Nephron progenitor cell (in vitro differentiated cells): ENCODE data around the gene MACROD2.

ENCODE experiments used
- DNase-seq: peaks from one replicate; pipeline ENCODE4 v3.0.0; 2021
- H3K27ac Mint-ChIP-seq: 2 replicates; pipeline ENCODE4 v1.8.0; 2021; ENCODE audit warnings: mild to moderate bottlenecking, moderate library complexity, mixed read lengths
- H3K27me3 Mint-ChIP-seq: 2 replicates; pipeline ENCODE4 v1.8.0; 2021; ENCODE audit warnings: mild to moderate bottlenecking, low read depth, mixed read lengths; ENCODE audit not compliant: poor library complexity
- H3K36me3 Mint-ChIP-seq: 2 replicates; pipeline ENCODE4 v1.8.0; 2021; ENCODE audit warnings: low read depth, mixed read lengths
- H3K4me1 Mint-ChIP-seq: 2 replicates; pipeline ENCODE4 v1.8.0; 2021; ENCODE audit warnings: mixed read lengths
- H3K4me3 Mint-ChIP-seq: 2 replicates; pipeline ENCODE4 v1.8.0; 2021; ENCODE audit warnings: mild to moderate bottlenecking, moderate library complexity, mixed read lengths
- H3K9me3 Mint-ChIP-seq: 2 replicates; pipeline ENCODE4 v1.8.0; 2021; ENCODE audit warnings: mild to moderate bottlenecking, moderate library complexity, mixed read lengths
- TF ChIP-seq, protein P1 (sequence below): fragments of 200-600 bp; sonication (generic); IDR thresholded peaks from 2 replicates; pipeline ENCODE4 v1.5.0; 2021; ENCODE audit warnings: antibody characterized with exemption

MACROD2 gene

DNA sequence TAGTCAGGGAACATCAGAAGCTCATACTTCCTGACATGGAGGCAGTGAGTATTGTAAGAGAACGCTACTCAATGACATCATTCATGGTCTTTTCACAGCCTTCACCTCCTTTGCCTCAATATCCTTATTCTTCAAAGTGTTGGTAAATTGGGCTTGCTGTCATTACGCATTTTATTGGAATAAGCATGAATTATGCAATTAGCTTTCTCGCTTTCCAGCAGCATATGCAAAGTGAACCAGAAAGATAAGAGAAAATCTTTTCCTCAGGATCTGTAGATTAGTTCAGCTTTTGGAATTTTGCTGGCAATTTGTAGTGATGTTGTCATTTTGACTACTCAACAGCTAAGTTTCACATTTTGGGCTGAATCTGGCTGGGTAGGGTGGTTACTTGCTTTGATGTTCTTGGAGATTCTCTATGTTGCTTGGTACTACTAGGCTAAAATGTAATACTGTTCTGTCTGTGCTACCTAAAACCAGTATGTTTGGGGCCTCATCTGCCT lies 1565.8 kb downstream of the MACROD2 start:
- no peak for DNase-seq
- H3K27me3 Mint-ChIP-seq = peaks cover 3% of the 10 kb centered on the region
- peaks cover 7% of the 10 kb centered on the region for H3K9me3 Mint-ChIP-seq
- TF ChIP-seq, protein P1, sequence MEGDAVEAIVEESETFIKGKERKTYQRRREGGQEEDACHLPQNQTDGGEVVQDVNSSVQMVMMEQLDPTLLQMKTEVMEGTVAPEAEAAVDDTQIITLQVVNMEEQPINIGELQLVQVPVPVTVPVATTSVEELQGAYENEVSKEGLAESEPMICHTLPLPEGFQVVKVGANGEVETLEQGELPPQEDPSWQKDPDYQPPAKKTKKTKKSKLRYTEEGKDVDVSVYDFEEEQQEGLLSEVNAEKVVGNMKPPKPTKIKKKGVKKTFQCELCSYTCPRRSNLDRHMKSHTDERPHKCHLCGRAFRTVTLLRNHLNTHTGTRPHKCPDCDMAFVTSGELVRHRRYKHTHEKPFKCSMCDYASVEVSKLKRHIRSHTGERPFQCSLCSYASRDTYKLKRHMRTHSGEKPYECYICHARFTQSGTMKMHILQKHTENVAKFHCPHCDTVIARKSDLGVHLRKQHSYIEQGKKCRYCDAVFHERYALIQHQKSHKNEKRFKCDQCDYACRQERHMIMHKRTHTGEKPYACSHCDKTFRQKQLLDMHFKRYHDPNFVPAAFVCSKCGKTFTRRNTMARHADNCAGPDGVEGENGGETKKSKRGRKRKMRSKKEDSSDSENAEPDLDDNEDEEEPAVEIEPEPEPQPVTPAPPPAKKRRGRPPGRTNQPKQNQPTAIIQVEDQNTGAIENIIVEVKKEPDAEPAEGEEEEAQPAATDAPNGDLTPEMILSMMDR = no peak
- no peaks in the 10 kb centered on the region for H3K36me3 Mint-ChIP-seq
- no peak overlapping the region for H3K27ac Mint-ChIP-seq
- no peak overlapping the region for H3K4me3 Mint-ChIP-seq
- H3K4me1 Mint-ChIP-seq = peaks cover 10% of the 10 kb centered on the region

- TF ChIP-seq, protein P1 = no peak
- Mint-ChIP-seq H3K27ac (no peak overlapping the region), H3K36me3 (no peaks in the 10 kb centered on the region), H3K4me3 (no peak overlapping the region), H3K4me1 (peaks cover 6% of the 10 kb centered on the region), H3K9me3 (peaks cover 7% of the 10 kb centered on the region), H3K27me3 (peaks cover 3% of the 10 kb centered on the region)
- no peak for DNase-seq
Observed at GRCh38 chr20:15561707-15562404, 1566.5 kb downstream of the MACROD2 start.

- TF ChIP-seq, protein P1 = no peak
- peaks cover 7% of the 10 kb centered on the region for H3K9me3 Mint-ChIP-seq
- no peaks in the 10 kb centered on the region for H3K4me1 Mint-ChIP-seq
- peaks cover 3% of the 10 kb centered on the region for H3K27me3 Mint-ChIP-seq
- DNase-seq = no peak
- no peaks in the 10 kb centered on the region for H3K36me3 Mint-ChIP-seq
- no peak overlapping the region for H3K27ac Mint-ChIP-seq
- no peak overlapping the region for H3K4me3 Mint-ChIP-seq
Observed at GRCh38 chr20:15563836-15564235, 1568.5 kb downstream of the MACROD2 start.

GRCh38 chr20:15564981-15565380 lies 1569.7 kb downstream of the MACROD2 start:
- H3K9me3 Mint-ChIP-seq = no peaks in the 10 kb centered on the region
- no peak for DNase-seq
- TF ChIP-seq, protein P1 = no peak
- no peaks in the 10 kb centered on the region for H3K4me1 Mint-ChIP-seq
- no peak overlapping the region for H3K27ac Mint-ChIP-seq
- no peaks in the 10 kb centered on the region for H3K36me3 Mint-ChIP-seq
- peaks cover 3% of the 10 kb centered on the region for H3K27me3 Mint-ChIP-seq
- H3K4me3 Mint-ChIP-seq = no peak overlapping the region

GRCh38 chr20:15565786-15566185 lies 1570.5 kb downstream of the MACROD2 start:
- no peaks in the 10 kb centered on the region for H3K9me3 Mint-ChIP-seq
- DNase-seq = no peak

More at GRCh38 chr20:15565786-15566185, 1570.5 kb downstream of the MACROD2 start:
- Mint-ChIP-seq H3K36me3 (no peaks in the 10 kb centered on the region), H3K4me1 (no peaks in the 10 kb centered on the region), H3K27ac (no peak overlapping the region), H3K27me3 (peaks cover 3% of the 10 kb centered on the region), H3K4me3 (no peak overlapping the region)
- TF ChIP-seq, protein P1 = no peak
